Epithelial cell of esophagus (primary cell): ENCODE results near the gene CTNNA2.

ENCODE experiments used
- DNase-seq: peaks from one replicate; pipeline ENCODE4 v3.0.0; 2010; ENCODE audit warnings: low read depth
- H3K4me3 ChIP-seq: 2 replicates; pipeline ENCODE4 v1.5.1; 2011; ENCODE audit warnings: mild to moderate bottlenecking, low read length, control low read depth
- TF ChIP-seq, protein P1 (sequence below): IDR thresholded peaks from 2 replicates; pipeline ENCODE4 v1.5.1; 2011; ENCODE audit warnings: low read depth, mild to moderate bottlenecking, low read length, control low read depth, inconsistent platforms; ENCODE audit not compliant: insufficient read depth; ENCODE audit errors: missing control alignments

Gene CTNNA2

GRCh38 chr2:79862756-79863155 is 349.9 kb downstream of the CTNNA2 start:
- no peak for DNase-seq
- TF ChIP-seq, protein P1, sequence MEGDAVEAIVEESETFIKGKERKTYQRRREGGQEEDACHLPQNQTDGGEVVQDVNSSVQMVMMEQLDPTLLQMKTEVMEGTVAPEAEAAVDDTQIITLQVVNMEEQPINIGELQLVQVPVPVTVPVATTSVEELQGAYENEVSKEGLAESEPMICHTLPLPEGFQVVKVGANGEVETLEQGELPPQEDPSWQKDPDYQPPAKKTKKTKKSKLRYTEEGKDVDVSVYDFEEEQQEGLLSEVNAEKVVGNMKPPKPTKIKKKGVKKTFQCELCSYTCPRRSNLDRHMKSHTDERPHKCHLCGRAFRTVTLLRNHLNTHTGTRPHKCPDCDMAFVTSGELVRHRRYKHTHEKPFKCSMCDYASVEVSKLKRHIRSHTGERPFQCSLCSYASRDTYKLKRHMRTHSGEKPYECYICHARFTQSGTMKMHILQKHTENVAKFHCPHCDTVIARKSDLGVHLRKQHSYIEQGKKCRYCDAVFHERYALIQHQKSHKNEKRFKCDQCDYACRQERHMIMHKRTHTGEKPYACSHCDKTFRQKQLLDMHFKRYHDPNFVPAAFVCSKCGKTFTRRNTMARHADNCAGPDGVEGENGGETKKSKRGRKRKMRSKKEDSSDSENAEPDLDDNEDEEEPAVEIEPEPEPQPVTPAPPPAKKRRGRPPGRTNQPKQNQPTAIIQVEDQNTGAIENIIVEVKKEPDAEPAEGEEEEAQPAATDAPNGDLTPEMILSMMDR = no peak

GRCh38 chr2:79872656-79873055 is 359.8 kb downstream of the CTNNA2 start:
- TF ChIP-seq, protein P1 = no peak
- DNase-seq = no peak
- no peak overlapping the region for H3K4me3 ChIP-seq

More at GRCh38 chr2:79862756-79863155, 349.9 kb downstream of the CTNNA2 start:
- no peak overlapping the region for H3K4me3 ChIP-seq

DNA sequence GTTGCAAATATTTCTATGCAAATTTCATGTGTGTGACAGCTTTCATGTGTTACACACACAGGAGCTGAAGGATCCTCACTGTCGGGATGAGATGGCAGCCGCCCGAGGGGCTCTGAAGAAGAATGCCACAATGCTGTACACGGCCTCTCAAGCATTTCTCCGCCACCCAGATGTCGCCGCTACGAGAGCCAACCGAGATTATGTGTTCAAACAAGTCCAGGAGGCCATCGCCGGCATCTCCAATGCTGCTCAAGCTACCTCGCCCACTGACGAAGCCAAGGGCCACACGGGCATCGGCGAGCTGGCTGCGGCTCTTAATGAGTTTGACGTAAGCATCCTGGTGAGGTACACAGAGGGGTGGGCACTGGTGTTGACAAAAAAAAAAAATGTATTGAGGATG is 361.2 kb downstream of the CTNNA2 start:
- H3K4me3 ChIP-seq = no peak overlapping the region
- TF ChIP-seq, protein P1 = no peak
- no peak for DNase-seq

GRCh38 chr2:79876430-79876829 is 363.6 kb downstream of the CTNNA2 start:
- TF ChIP-seq, protein P1 = peak; percentile 28
- no peak overlapping the region for H3K4me3 ChIP-seq
- no peak for DNase-seq

DNA sequence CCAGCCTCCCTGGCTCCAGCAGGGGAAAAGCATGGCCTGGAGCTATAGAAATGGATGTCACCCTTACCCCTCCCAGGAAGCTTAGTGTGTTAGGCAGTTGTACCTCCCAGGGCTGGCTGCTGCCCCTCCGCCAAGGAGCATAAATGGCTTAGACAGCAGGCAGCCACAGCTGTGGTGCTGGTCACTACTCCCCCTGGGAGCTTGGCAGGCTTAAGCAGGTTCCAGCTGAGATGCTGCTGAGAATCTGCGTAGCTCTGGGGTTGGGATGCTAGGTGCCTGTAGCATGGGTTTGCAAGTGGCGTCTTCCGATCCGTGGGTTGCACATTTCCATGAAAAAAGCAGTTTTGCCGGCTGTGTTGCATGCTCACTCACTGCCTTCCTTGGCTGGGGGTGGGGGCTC is 369.7 kb downstream of the CTNNA2 start:
- no peak overlapping the region for H3K4me3 ChIP-seq
- TF ChIP-seq, protein P1 = no peak
- no peak for DNase-seq

DNA sequence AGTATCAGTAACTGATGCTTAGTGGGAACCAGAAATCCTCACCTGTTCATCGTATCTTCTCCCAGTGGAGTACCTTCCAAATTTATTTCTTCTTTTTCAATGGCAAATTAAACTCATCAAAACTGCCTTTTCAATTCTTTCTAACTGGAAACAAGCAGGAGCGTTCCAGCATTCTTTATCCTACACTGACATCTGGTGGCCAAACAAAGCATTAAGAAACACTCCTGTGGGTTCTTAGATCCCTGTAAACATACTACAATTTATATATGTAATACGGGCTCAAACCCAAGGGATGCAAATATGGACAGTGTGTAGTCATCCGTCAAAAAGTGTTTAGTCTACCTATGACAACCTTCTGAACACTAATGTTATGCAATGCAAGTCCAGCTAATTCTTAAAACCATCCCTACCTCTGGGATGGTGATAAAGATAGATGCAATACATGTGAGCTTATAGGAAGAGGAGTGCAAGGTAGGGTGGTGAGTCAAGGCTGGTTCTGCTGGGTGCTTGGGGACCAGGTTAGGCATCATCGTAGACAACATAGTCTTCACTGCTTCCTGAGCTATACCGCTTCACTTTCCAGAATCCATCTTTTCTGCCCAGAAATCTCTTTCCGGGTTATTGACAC is 375.0 kb downstream of the CTNNA2 start:
- TF ChIP-seq, protein P1 = peak; percentile 63
- no peak overlapping the region for H3K4me3 ChIP-seq
- peak; percentile 71 for DNase-seq

GRCh38 chr2:79892123-79892522 is 379.3 kb downstream of the CTNNA2 start:
- no peak overlapping the region for H3K4me3 ChIP-seq
- TF ChIP-seq, protein P1 = no peak
- no peak for DNase-seq
